ENCODE measurements around the gene CACNG3.
"Not testable (repeated sequence)": the region's sequence is repeated elsewhere in the genome, so short reads cannot be mapped to it uniquely, and the experiment has no call there.

Gene CACNG3

GRCh38 chr16:24343829-24344228 is 87.7 kb downstream of the CACNG3 start:
- H3K27me3 ChIP-seq (ENCODE audit: control insufficient read depth in 1 of 2, insufficient read depth in 2 of 2, low read length in 2 of 2) = not testable (repeated sequence)

GRCh38 chr16:24344784-24345183 is 88.6 kb downstream of the CACNG3 start:
- no peak overlapping the region for H3K4me3 ChIP-seq (ENCODE audit: low read depth in 1 of 2, low read length in 2 of 2)
- H3K9me3 ChIP-seq (ENCODE audit: low read length) = no peaks in the 10 kb centered on the region
- no peaks in the 10 kb centered on the region for H3K36me3 ChIP-seq (ENCODE audit: insufficient read depth, low read length)
- H3K9ac ChIP-seq (ENCODE audit: low read length) = no peak overlapping the region
- H3K27ac ChIP-seq (ENCODE audit: low read depth, low read length) = no peak overlapping the region
- no peaks in the 10 kb centered on the region for H3K4me1 ChIP-seq (ENCODE audit: insufficient read depth, low read length)
- H3K27me3 ChIP-seq (ENCODE audit: control insufficient read depth in 1 of 2, insufficient read depth in 2 of 2, low read length in 2 of 2) = no peaks in the 10 kb centered on the region

More at GRCh38 chr16:24343829-24344228, 87.7 kb downstream of the CACNG3 start:
- H3K9me3 ChIP-seq (ENCODE audit: low read length); H3K4me3 ChIP-seq (ENCODE audit: low read depth in 1 of 2, low read length in 2 of 2); H3K36me3 ChIP-seq (ENCODE audit: insufficient read depth, low read length); H3K4me1 ChIP-seq (ENCODE audit: insufficient read depth, low read length); H3K27ac ChIP-seq (ENCODE audit: low read depth, low read length); H3K9ac ChIP-seq (ENCODE audit: low read length): not testable (repeated sequence)

GRCh38 chr16:24345704-24346103 is 89.6 kb downstream of the CACNG3 start:
- H3K9me3 ChIP-seq (ENCODE audit: low read length) = no peaks in the 10 kb centered on the region
- no peak overlapping the region for H3K27ac ChIP-seq (ENCODE audit: low read depth, low read length)
- no peaks in the 10 kb centered on the region for H3K4me1 ChIP-seq (ENCODE audit: insufficient read depth, low read length)
- no peaks in the 10 kb centered on the region for H3K36me3 ChIP-seq (ENCODE audit: insufficient read depth, low read length)
- no peak overlapping the region for H3K4me3 ChIP-seq (ENCODE audit: low read depth in 1 of 2, low read length in 2 of 2)
- H3K27me3 ChIP-seq (ENCODE audit: control insufficient read depth in 1 of 2, insufficient read depth in 2 of 2, low read length in 2 of 2) = no peaks in the 10 kb centered on the region
- no peak overlapping the region for H3K9ac ChIP-seq (ENCODE audit: low read length)

GRCh38 chr16:24346734-24347133 is 90.6 kb downstream of the CACNG3 start:
- H3K36me3 ChIP-seq (ENCODE audit: insufficient read depth, low read length) = no peaks in the 10 kb centered on the region
- no peaks in the 10 kb centered on the region for H3K4me1 ChIP-seq (ENCODE audit: insufficient read depth, low read length)

GRCh38 chr16:24347556-24347955 is 91.4 kb downstream of the CACNG3 start:
- no peaks in the 10 kb centered on the region for H3K27me3 ChIP-seq (ENCODE audit: control insufficient read depth in 1 of 2, insufficient read depth in 2 of 2, low read length in 2 of 2)
- H3K9ac ChIP-seq (ENCODE audit: low read length) = no peak overlapping the region
- no peaks in the 10 kb centered on the region for H3K9me3 ChIP-seq (ENCODE audit: low read length)
- H3K27ac ChIP-seq (ENCODE audit: low read depth, low read length) = no peak overlapping the region
- no peaks in the 10 kb centered on the region for H3K36me3 ChIP-seq (ENCODE audit: insufficient read depth, low read length)
- no peak overlapping the region for H3K4me3 ChIP-seq (ENCODE audit: low read depth in 1 of 2, low read length in 2 of 2)
- H3K4me1 ChIP-seq (ENCODE audit: insufficient read depth, low read length) = no peaks in the 10 kb centered on the region

More at GRCh38 chr16:24346734-24347133, 90.6 kb downstream of the CACNG3 start:
- Histone ChIP-seq H3K9me3 (ENCODE audit: low read length) (no peaks in the 10 kb centered on the region), H3K4me3 (ENCODE audit: low read depth in 1 of 2, low read length in 2 of 2) (no peak overlapping the region), H3K27ac (ENCODE audit: low read depth, low read length) (no peak overlapping the region), H3K27me3 (ENCODE audit: control insufficient read depth in 1 of 2, insufficient read depth in 2 of 2, low read length in 2 of 2) (no peaks in the 10 kb centered on the region), H3K9ac (ENCODE audit: low read length) (no peak overlapping the region)

GRCh38 chr16:24348545-24349290 is 92.6 kb downstream of the CACNG3 start:
- Histone ChIP-seq H3K4me1 (ENCODE audit: insufficient read depth, low read length) (no peaks in the 10 kb centered on the region), H3K9me3 (ENCODE audit: low read length) (no peaks in the 10 kb centered on the region), H3K4me3 (ENCODE audit: low read depth in 1 of 2, low read length in 2 of 2) (no peak overlapping the region), H3K36me3 (ENCODE audit: insufficient read depth, low read length) (no peaks in the 10 kb centered on the region), H3K27ac (ENCODE audit: low read depth, low read length) (no peak overlapping the region), H3K9ac (ENCODE audit: low read length) (no peak overlapping the region), H3K27me3 (ENCODE audit: control insufficient read depth in 1 of 2, insufficient read depth in 2 of 2, low read length in 2 of 2) (no peaks in the 10 kb centered on the region)

GRCh38 chr16:24349320-24349719 is 93.2 kb downstream of the CACNG3 start:
- H3K9ac ChIP-seq (ENCODE audit: low read length) = no peak overlapping the region
- no peak overlapping the region for H3K27ac ChIP-seq (ENCODE audit: low read depth, low read length)
- no peaks in the 10 kb centered on the region for H3K9me3 ChIP-seq (ENCODE audit: low read length)
- H3K4me3 ChIP-seq (ENCODE audit: low read depth in 1 of 2, low read length in 2 of 2) = no peak overlapping the region
- no peaks in the 10 kb centered on the region for H3K36me3 ChIP-seq (ENCODE audit: insufficient read depth, low read length)
- H3K4me1 ChIP-seq (ENCODE audit: insufficient read depth, low read length) = no peaks in the 10 kb centered on the region
- H3K27me3 ChIP-seq (ENCODE audit: control insufficient read depth in 1 of 2, insufficient read depth in 2 of 2, low read length in 2 of 2) = no peaks in the 10 kb centered on the region

GRCh38 chr16:24352746-24353145 is 96.6 kb downstream of the CACNG3 start:
- Histone ChIP-seq H3K4me3 (ENCODE audit: low read depth in 1 of 2, low read length in 2 of 2) (no peak overlapping the region), H3K4me1 (ENCODE audit: insufficient read depth, low read length) (no peaks in the 10 kb centered on the region), H3K9ac (ENCODE audit: low read length) (no peak overlapping the region), H3K27ac (ENCODE audit: low read depth, low read length) (no peak overlapping the region), H3K9me3 (ENCODE audit: low read length) (no peaks in the 10 kb centered on the region), H3K36me3 (ENCODE audit: insufficient read depth, low read length) (no peaks in the 10 kb centered on the region), H3K27me3 (ENCODE audit: control insufficient read depth in 1 of 2, insufficient read depth in 2 of 2, low read length in 2 of 2) (no peaks in the 10 kb centered on the region)

- H3K4me1 ChIP-seq (ENCODE audit: insufficient read depth, low read length) = no peaks in the 10 kb centered on the region
- no peak overlapping the region for H3K27ac ChIP-seq (ENCODE audit: low read depth, low read length)
- H3K9ac ChIP-seq (ENCODE audit: low read length) = no peak overlapping the region
- no peaks in the 10 kb centered on the region for H3K36me3 ChIP-seq (ENCODE audit: insufficient read depth, low read length)
- H3K9me3 ChIP-seq (ENCODE audit: low read length) = no peaks in the 10 kb centered on the region
- no peak overlapping the region for H3K4me3 ChIP-seq (ENCODE audit: low read depth in 1 of 2, low read length in 2 of 2)
- H3K27me3 ChIP-seq (ENCODE audit: control insufficient read depth in 1 of 2, insufficient read depth in 2 of 2, low read length in 2 of 2) = no peaks in the 10 kb centered on the region
These were observed 97.5 kb downstream of the CACNG3 start for GRCh38 chr16:24353622-24354021.

GRCh38 chr16:24357511-24357910 is 101.4 kb downstream of the CACNG3 start:
- no peaks in the 10 kb centered on the region for H3K36me3 ChIP-seq (ENCODE audit: insufficient read depth, low read length)
- no peak overlapping the region for H3K4me3 ChIP-seq (ENCODE audit: low read depth in 1 of 2, low read length in 2 of 2)
- no peak overlapping the region for H3K9ac ChIP-seq (ENCODE audit: low read length)
- H3K27ac ChIP-seq (ENCODE audit: low read depth, low read length) = no peak overlapping the region
- no peaks in the 10 kb centered on the region for H3K4me1 ChIP-seq (ENCODE audit: insufficient read depth, low read length)
- H3K9me3 ChIP-seq (ENCODE audit: low read length) = no peaks in the 10 kb centered on the region
- H3K27me3 ChIP-seq (ENCODE audit: control insufficient read depth in 1 of 2, insufficient read depth in 2 of 2, low read length in 2 of 2) = no peaks in the 10 kb centered on the region

- H3K36me3 ChIP-seq (ENCODE audit: insufficient read depth, low read length) = no peaks in the 10 kb centered on the region
- H3K4me1 ChIP-seq (ENCODE audit: insufficient read depth, low read length) = no peaks in the 10 kb centered on the region
- H3K9me3 ChIP-seq (ENCODE audit: low read length) = no peaks in the 10 kb centered on the region
- H3K9ac ChIP-seq (ENCODE audit: low read length) = no peak overlapping the region
- no peak overlapping the region for H3K4me3 ChIP-seq (ENCODE audit: low read depth in 1 of 2, low read length in 2 of 2)
- H3K27ac ChIP-seq (ENCODE audit: low read depth, low read length) = no peak overlapping the region
- no peaks in the 10 kb centered on the region for H3K27me3 ChIP-seq (ENCODE audit: control insufficient read depth in 1 of 2, insufficient read depth in 2 of 2, low read length in 2 of 2)
These were observed 102.0 kb downstream of the CACNG3 start for GRCh38 chr16:24358117-24358516.

GRCh38 chr16:24359490-24359889 is 103.4 kb downstream of the CACNG3 start:
- no peak overlapping the region for H3K9ac ChIP-seq (ENCODE audit: low read length)
- H3K36me3 ChIP-seq (ENCODE audit: insufficient read depth, low read length) = no peaks in the 10 kb centered on the region
- H3K27ac ChIP-seq (ENCODE audit: low read depth, low read length) = no peak overlapping the region
- H3K9me3 ChIP-seq (ENCODE audit: low read length) = no peaks in the 10 kb centered on the region
- no peak overlapping the region for H3K4me3 ChIP-seq (ENCODE audit: low read depth in 1 of 2, low read length in 2 of 2)
- H3K4me1 ChIP-seq (ENCODE audit: insufficient read depth, low read length) = no peaks in the 10 kb centered on the region
- H3K27me3 ChIP-seq (ENCODE audit: control insufficient read depth in 1 of 2, insufficient read depth in 2 of 2, low read length in 2 of 2) = no peaks in the 10 kb centered on the region

Measured in muscle layer of colon (tissue), 2 donors.